Measurements from ENCODE around the gene POM121L2. TPM values are rescaled to one million over a fixed set of nuclear protein-coding genes. Genes with fewer than 3 reads are reported as not detected.

POM121L2 gene
- total and polyA plus RNA-seq, 9 of the 15 experiments (the other 6 are each of a cell fraction or from before 2014, with no cell fraction given) = 0.23 to 0.45 TPM; not detected in 7

DNA sequence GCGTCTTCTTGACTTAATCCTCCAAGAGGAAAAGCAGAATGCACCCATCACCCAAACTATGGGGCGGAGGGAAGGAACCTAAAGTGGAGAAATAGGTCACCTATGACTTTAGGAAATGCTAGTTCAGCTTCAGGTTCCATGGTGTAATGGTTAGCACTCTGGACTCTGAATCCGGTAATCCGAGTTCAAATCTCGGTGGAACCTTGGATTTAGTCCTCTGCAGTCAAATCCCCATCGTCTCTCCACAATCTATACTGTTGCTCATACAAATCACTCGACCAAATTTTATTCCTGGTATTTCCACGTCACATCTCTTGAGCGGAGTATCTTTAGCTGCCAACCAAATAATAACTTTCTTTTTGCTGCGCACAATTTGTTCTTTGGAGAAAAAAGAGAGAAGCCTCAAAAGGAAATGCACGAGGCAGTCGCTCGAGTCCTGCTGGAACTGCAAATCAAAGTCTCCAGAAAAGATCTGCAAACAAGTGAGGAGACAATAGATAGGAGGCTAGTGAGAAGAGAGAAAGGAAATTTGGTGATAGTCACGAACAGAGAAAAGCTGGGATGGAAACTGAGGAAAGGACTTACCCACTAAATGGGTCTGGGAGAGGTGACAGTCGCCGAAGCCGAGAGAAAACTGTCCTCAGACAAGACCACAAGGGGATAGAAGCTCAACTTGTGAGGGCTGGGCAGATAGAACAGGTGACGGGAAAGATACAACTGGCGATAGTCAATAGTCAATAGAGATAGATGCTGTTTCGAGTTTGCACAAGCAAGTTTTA, 16.6 kb downstream of the POM121L2 start (continued):
- TF ChIP-seq, protein P1, sequence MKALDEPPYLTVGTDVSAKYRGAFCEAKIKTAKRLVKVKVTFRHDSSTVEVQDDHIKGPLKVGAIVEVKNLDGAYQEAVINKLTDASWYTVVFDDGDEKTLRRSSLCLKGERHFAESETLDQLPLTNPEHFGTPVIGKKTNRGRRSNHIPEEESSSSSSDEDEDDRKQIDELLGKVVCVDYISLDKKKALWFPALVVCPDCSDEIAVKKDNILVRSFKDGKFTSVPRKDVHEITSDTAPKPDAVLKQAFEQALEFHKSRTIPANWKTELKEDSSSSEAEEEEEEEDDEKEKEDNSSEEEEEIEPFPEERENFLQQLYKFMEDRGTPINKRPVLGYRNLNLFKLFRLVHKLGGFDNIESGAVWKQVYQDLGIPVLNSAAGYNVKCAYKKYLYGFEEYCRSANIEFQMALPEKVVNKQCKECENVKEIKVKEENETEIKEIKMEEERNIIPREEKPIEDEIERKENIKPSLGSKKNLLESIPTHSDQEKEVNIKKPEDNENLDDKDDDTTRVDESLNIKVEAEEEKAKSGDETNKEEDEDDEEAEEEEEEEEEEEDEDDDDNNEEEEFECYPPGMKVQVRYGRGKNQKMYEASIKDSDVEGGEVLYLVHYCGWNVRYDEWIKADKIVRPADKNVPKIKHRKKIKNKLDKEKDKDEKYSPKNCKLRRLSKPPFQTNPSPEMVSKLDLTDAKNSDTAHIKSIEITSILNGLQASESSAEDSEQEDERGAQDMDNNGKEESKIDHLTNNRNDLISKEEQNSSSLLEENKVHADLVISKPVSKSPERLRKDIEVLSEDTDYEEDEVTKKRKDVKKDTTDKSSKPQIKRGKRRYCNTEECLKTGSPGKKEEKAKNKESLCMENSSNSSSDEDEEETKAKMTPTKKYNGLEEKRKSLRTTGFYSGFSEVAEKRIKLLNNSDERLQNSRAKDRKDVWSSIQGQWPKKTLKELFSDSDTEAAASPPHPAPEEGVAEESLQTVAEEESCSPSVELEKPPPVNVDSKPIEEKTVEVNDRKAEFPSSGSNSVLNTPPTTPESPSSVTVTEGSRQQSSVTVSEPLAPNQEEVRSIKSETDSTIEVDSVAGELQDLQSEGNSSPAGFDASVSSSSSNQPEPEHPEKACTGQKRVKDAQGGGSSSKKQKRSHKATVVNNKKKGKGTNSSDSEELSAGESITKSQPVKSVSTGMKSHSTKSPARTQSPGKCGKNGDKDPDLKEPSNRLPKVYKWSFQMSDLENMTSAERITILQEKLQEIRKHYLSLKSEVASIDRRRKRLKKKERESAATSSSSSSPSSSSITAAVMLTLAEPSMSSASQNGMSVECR (CRISPR knock-in tag; IDR thresholded peaks at IDR 0.05) = peak; percentile 36; the same call in 1 of the 2 replicates
- TF ChIP-seq CEBPG (CRISPR knock-in tag; IDR thresholded peaks at IDR 0.05) (no peak), CEBPG (tag; conservative IDR thresholded peaks at IDR 0.05 in 1 of 2, IDR thresholded peaks at IDR 0.05 in 1 of 2) (0 out of 4 replicates have a peak, but pooled peaks of 1 of the 2 experiments have one; percentile 12), CXXC5 (CRISPR knock-in tag; IDR thresholded peaks at IDR 0.05) (peak; percentile 65), SAFB2 (IDR thresholded peaks at IDR 0.05; ENCODE audit: borderline replicate concordance, low read depth, low read length, severe bottlenecking) (no peak), ZSCAN32 (CRISPR knock-in tag; IDR thresholded peaks at IDR 0.05) (no peak), CHCHD3 (CRISPR knock-in tag; IDR thresholded peaks at IDR 0.05) (0 out of 2 replicates have a peak, but pooled peaks have one; percentile 2), ETV5 (CRISPR knock-in tag; IDR thresholded peaks at IDR 0.05; ENCODE audit: low read depth) (no peak), KDM1A (IDR thresholded peaks at IDR 0.05) (peak; percentile 97 to 98), RBM39 (optimal IDR thresholded peaks at IDR 0.05; ENCODE audit: low read depth, low read length) (peak; percentile 68), BDP1 (IDR thresholded peaks at IDR 0.05; ENCODE audit: insufficient read depth, insufficient read length) (peak; percentile 90)
- TF ChIP-seq, protein P2, sequence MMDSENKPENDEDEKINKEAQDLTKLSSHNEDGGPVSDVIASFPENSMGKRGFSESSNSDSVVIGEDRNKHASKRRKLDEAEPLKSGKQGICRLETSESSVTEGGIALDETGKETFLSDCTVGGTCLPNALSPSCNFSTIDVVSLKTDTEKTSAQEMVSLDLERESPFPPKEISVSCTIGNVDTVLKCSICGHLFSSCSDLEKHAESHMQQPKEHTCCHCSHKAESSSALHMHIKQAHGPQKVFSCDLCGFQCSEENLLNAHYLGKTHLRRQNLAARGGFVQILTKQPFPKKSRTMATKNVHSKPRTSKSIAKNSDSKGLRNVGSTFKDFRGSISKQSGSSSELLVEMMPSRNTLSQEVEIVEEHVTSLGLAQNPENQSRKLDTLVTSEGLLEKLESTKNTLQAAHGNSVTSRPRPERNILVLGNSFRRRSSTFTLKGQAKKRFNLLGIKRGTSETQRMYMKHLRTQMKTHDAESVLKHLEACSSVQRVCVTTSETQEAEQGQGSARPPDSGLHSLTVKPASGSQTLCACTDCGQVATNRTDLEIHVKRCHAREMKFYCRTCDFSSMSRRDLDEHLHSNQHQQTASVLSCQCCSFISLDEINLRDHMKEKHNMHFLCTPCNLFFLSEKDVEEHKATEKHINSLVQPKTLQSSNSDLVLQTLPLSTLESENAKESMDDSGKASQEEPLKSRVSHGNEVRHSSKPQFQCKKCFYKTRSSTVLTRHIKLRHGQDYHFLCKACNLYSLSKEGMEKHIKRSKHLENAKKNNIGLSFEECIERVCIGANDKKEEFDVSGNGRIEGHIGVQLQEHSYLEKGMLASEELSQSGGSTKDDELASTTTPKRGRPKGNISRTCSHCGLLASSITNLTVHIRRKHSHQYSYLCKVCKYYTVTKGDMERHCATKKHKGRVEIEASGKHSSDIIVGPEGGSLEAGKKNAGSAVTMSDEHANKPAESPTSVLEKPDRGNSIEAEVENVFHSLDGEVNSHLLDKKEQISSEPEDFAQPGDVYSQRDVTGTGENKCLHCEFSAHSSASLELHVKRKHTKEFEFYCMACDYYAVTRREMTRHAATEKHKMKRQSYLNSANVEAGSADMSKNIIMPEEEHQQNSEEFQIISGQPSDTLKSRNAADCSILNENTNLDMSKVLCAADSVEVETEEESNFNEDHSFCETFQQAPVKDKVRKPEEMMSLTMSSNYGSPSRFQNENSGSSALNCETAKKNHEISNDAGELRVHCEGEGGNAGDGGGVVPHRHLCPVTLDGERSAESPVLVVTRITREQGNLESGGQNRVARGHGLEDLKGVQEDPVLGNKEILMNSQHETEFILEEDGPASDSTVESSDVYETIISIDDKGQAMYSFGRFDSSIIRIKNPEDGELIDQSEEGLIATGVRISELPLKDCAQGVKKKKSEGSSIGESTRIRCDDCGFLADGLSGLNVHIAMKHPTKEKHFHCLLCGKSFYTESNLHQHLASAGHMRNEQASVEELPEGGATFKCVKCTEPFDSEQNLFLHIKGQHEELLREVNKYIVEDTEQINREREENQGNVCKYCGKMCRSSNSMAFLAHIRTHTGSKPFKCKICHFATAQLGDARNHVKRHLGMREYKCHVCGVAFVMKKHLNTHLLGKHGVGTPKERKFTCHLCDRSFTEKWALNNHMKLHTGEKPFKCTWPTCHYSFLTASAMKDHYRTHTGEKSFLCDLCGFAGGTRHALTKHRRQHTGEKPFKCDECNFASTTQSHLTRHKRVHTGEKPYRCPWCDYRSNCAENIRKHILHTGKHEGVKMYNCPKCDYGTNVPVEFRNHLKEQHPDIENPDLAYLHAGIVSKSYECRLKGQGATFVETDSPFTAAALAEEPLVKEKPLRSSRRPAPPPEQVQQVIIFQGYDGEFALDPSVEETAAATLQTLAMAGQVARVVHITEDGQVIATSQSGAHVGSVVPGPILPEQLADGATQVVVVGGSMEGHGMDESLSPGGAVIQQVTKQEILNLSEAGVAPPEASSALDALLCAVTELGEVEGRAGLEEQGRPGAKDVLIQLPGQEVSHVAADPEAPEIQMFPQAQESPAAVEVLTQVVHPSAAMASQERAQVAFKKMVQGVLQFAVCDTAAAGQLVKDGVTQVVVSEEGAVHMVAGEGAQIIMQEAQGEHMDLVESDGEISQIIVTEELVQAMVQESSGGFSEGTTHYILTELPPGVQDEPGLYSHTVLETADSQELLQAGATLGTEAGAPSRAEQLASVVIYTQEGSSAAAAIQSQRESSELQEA (IDR thresholded peaks at IDR 0.05; ENCODE audit: low read depth) = peak; percentile 33; the same call in 1 of the 2 replicates
- TF ChIP-seq, protein P3, sequence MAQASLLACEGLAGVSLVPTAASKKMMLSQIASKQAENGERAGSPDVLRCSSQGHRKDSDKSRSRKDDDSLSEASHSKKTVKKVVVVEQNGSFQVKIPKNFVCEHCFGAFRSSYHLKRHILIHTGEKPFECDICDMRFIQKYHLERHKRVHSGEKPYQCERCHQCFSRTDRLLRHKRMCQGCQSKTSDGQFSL (CRISPR knock-in tag; IDR thresholded peaks at IDR 0.05) = no peak
- TF ChIP-seq, protein P3 (tag; IDR thresholded peaks at IDR 0.05) = no peak
